ENCODE results near the gene ERG28. TPM values are rescaled to one million over a fixed set of nuclear protein-coding genes. Genes with fewer than 3 reads are reported as not detected.

The ERG28 gene, protein sequence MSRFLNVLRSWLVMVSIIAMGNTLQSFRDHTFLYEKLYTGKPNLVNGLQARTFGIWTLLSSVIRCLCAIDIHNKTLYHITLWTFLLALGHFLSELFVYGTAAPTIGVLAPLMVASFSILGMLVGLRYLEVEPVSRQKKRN
- 10 to 100 TPM; 10.5 to 11.1 (median 10.9) TPM for total RNA-seq
- 5.5 TPM for total RNA-seq (2013)

- ATAC-seq (peak; percentile 90 to 97 (median 93)), DNase-seq (peak; percentile 94 to 99)
- H3K27ac Mint-ChIP-seq = peak within 1 kb of the TSS; percentile 91 to 95
- H3K4me1 Mint-ChIP-seq = peaks cover 20 to 24% of the 10 kb centered on the region in 2 donors
- peaks cover 10% of the 10 kb centered on the region for H3K4me1 ChIP-seq (ENCODE audit: control insufficient read depth, insufficient read depth, low read length)
- peak within 1 kb of the TSS; percentile 91 for H3K4me3 ChIP-seq (ENCODE audit: low read length)
- H3K9me3 ChIP-seq (ENCODE audit: control insufficient read depth, insufficient read depth, low read length) = no peaks in the 10 kb centered on the region
- intact Hi-C loops (cut with micrococcal nuclease) = loop anchor here (2.0 to 5.0 kb wide), 2 partner anchors 324 to 949 kb away; partner anchors contain the start of genes AREL1, FCF1 and IFT43
- H3K9me3 Mint-ChIP-seq = no peaks in the 10 kb centered on the region
- peak within 1 kb of the TSS; percentile 90 for H3K27ac ChIP-seq (ENCODE audit: low read length)
- TF ChIP-seq, protein P1, sequence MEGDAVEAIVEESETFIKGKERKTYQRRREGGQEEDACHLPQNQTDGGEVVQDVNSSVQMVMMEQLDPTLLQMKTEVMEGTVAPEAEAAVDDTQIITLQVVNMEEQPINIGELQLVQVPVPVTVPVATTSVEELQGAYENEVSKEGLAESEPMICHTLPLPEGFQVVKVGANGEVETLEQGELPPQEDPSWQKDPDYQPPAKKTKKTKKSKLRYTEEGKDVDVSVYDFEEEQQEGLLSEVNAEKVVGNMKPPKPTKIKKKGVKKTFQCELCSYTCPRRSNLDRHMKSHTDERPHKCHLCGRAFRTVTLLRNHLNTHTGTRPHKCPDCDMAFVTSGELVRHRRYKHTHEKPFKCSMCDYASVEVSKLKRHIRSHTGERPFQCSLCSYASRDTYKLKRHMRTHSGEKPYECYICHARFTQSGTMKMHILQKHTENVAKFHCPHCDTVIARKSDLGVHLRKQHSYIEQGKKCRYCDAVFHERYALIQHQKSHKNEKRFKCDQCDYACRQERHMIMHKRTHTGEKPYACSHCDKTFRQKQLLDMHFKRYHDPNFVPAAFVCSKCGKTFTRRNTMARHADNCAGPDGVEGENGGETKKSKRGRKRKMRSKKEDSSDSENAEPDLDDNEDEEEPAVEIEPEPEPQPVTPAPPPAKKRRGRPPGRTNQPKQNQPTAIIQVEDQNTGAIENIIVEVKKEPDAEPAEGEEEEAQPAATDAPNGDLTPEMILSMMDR (IDR thresholded peaks at IDR 0.05) = no peak
- H3K27me3 Mint-ChIP-seq (ENCODE audit: low read depth in 2 of 2) = no peaks in the 10 kb centered on the region
- H3K27me3 ChIP-seq (ENCODE audit: control insufficient read depth, insufficient read depth, low read length) = no peaks in the 10 kb centered on the region
- under 1% methylated on average over 60 of the region's 60 CpGs for WGBS (ENCODE audit: insufficient coverage)
- H3K4me3 Mint-ChIP-seq = peak within 1 kb of the TSS; percentile 91
- H3K36me3 ChIP-seq (ENCODE audit: control insufficient read depth, insufficient read depth, low read length) = peaks cover 7% of the 10 kb centered on the region
- no peaks in the 10 kb centered on the region for H3K36me3 Mint-ChIP-seq
Measured at GRCh38 chr14:75660630-75661498, at the start of gene ERG28, which contains the start of gene TTLL5. ERG28 (minus strand) TSS chr14:75660876; CDS start chr14:75657502, 3,374 bp downstream. TTLL5 (plus strand) TSS chr14:75661246; CDS start chr14:75663150, 1,904 bp downstream.

GRCh38 chr14:75709207-75709812, 48.6 kb upstream of the ERG28 start:
- Histone ChIP-seq H3K27me3 (ENCODE audit: control insufficient read depth, insufficient read depth, low read length) (no peaks in the 10 kb centered on the region), H3K9me3 (ENCODE audit: control insufficient read depth, insufficient read depth, low read length) (no peaks in the 10 kb centered on the region), H3K27ac (ENCODE audit: low read length) (no peak overlapping the region), H3K4me1 (ENCODE audit: control insufficient read depth, insufficient read depth, low read length) (no peaks in the 10 kb centered on the region), H3K36me3 (ENCODE audit: control insufficient read depth, insufficient read depth, low read length) (peaks cover 6% of the 10 kb centered on the region), H3K4me3 (ENCODE audit: low read length) (no peak overlapping the region)
- DNase-seq (peak; percentile 23 to 81), ATAC-seq (peak; percentile 64 to 75 (median 73))
- Mint-ChIP-seq H3K9me3 (no peaks in the 10 kb centered on the region), H3K27me3 (ENCODE audit: low read depth in 2 of 2) (no peaks in the 10 kb centered on the region), H3K4me3 (no peak overlapping the region), H3K4me1 (no peaks in the 10 kb centered on the region), H3K27ac (no peak overlapping the region), H3K36me3 (no peaks in the 10 kb centered on the region)
- WGBS (ENCODE audit: insufficient coverage) = 59% methylated on average over 10 of the region's 10 CpGs
- intact Hi-C loops (cut with micrococcal nuclease) = loop anchor here (1.0 kb wide), 1 partner anchor 273 kb away; no protein-coding TSS in a partner anchor
- TF ChIP-seq, protein P1 (IDR thresholded peaks at IDR 0.05) = peak; percentile 73

- WGBS (ENCODE audit: insufficient coverage) = 93% methylated on average over 3 of the region's 3 CpGs
- Mint-ChIP-seq H3K4me3 (no peak overlapping the region), H3K4me1 (no peaks in the 10 kb centered on the region), H3K36me3 (no peaks in the 10 kb centered on the region), H3K27me3 (ENCODE audit: low read depth in 2 of 2) (no peaks in the 10 kb centered on the region), H3K9me3 (no peaks in the 10 kb centered on the region), H3K27ac (no peak overlapping the region)
- Histone ChIP-seq H3K27ac (ENCODE audit: low read length) (no peak overlapping the region), H3K4me1 (ENCODE audit: control insufficient read depth, insufficient read depth, low read length) (no peaks in the 10 kb centered on the region), H3K9me3 (ENCODE audit: control insufficient read depth, insufficient read depth, low read length) (no peaks in the 10 kb centered on the region), H3K36me3 (ENCODE audit: control insufficient read depth, insufficient read depth, low read length) (peaks cover 14% of the 10 kb centered on the region), H3K4me3 (ENCODE audit: low read length) (no peak overlapping the region), H3K27me3 (ENCODE audit: control insufficient read depth, insufficient read depth, low read length) (no peaks in the 10 kb centered on the region)
- intact Hi-C loops (cut with micrococcal nuclease) = no loop called here
- DNase-seq = no peak
- ATAC-seq = no peak
- TF ChIP-seq, protein P1 (IDR thresholded peaks at IDR 0.05) = no peak
Measured at GRCh38 chr14:75705014-75705413, 44.3 kb upstream of the ERG28 start.
